DOHH2 (cell line): ENCODE results near the gene SYDE1.

Experiments
- EZH2phosphoT487 ChIP-seq: fragments of 200-600 bp; sonication (generic); IDR thresholded peaks from 2 replicates; pipeline ENCODE4 v1.6.1; 2017; ENCODE audit warnings: borderline replicate concordance, mild to moderate bottlenecking, antibody characterized with exemption, low read length, moderate library complexity, mixed read lengths
- TF ChIP-seq, protein P1 (sequence below): fragments of 200-600 bp; sonication (generic); IDR thresholded peaks from one replicate; pipeline ENCODE4 v1.5.1; 2014; ENCODE audit warnings: antibody characterized with exemption, mild to moderate bottlenecking, low read depth, low read length; ENCODE audit not compliant: poor library complexity, severe bottlenecking

DNA sequence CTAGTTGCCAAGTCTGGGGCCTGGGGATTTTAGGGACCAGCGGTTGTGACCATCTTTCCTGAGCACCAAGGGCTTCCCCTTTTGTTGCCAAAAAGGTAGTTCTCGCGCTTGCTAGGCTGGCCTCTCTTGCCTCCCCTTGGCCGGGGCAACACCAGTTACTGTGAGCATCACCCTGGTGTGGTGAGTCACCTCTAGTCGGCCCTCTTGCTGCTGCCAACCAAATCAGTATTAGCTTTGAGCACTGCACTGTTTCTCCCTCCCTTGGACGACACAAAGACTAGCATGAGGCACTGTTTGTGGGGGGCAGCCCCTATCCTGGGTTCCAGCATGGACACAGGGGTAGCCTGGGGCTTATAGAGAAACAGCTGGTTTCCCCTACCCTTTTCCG is 6.9 kb downstream of the SYDE1 start:
- TF ChIP-seq, protein P1, sequence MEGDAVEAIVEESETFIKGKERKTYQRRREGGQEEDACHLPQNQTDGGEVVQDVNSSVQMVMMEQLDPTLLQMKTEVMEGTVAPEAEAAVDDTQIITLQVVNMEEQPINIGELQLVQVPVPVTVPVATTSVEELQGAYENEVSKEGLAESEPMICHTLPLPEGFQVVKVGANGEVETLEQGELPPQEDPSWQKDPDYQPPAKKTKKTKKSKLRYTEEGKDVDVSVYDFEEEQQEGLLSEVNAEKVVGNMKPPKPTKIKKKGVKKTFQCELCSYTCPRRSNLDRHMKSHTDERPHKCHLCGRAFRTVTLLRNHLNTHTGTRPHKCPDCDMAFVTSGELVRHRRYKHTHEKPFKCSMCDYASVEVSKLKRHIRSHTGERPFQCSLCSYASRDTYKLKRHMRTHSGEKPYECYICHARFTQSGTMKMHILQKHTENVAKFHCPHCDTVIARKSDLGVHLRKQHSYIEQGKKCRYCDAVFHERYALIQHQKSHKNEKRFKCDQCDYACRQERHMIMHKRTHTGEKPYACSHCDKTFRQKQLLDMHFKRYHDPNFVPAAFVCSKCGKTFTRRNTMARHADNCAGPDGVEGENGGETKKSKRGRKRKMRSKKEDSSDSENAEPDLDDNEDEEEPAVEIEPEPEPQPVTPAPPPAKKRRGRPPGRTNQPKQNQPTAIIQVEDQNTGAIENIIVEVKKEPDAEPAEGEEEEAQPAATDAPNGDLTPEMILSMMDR: no peak
- no peak for TF ChIP-seq EZH2phosphoT487
